Panc1 (cell line): ENCODE results near the gene FBLN2. TPM values are rescaled to one million over a fixed set of nuclear protein-coding genes. Genes with fewer than 3 reads are reported as not detected.

Experiments
- ATAC-seq: fragments of 200-7000 bp; cut with Tn5 transposase; 2 replicates; pipeline ENCODE4 v1.9.1; 2020; ENCODE audit warnings: mild to moderate bottlenecking, moderate library complexity
- BruUV-seq: library from RNA; stranded (reverse); fragments of 400-500 nt; replicated peaks from 2 replicates; lab custom pipeline; 2021; lab: Mats Ljungman, UMichigan
- CTCF ChIA-PET: fragments of 300-600 bp; sonication (Branson Sonifier 250); formaldehyde crosslinking; loops from one replicate; lab custom pipeline; 2022; ENCODE audit warnings: antibody characterized with exemption; lab: Charles Lee
- POLR2A ChIA-PET: fragments of 300-600 bp; sonication (Branson Sonifier 250); formaldehyde crosslinking; loops from one replicate; lab custom pipeline; 2022; ENCODE audit warnings: antibody characterized with exemption; lab: Charles Lee
- DNase-seq: peaks from one replicate; pipeline ENCODE4 v3.0.0-alpha.2; 2010; ENCODE audit warnings: low read depth, low spot score
- H3K27ac ChIP-seq: 2 replicates; pipeline ENCODE4 v1.5.1; 2011; ENCODE audit warnings: mild to moderate bottlenecking, low read length, inconsistent platforms
- H3K27me3 ChIP-seq: fragments of 200-500 bp; sonication (Bioruptor generic); 2 replicates; pipeline ENCODE4 v1.6.0; 2014; ENCODE audit warnings: low read length, inconsistent platforms; ENCODE audit not compliant: control insufficient read depth, insufficient read depth
- H3K36me3 ChIP-seq: fragments of 200-500 bp; sonication (Bioruptor generic); 2 replicates; pipeline ENCODE4 v1.5.1; 2014; ENCODE audit warnings: inconsistent platforms, mild to moderate bottlenecking, low read length, moderate library complexity; ENCODE audit not compliant: control insufficient read depth, insufficient read depth
- H3K4me1 ChIP-seq: 2 replicates; pipeline ENCODE4 v1.5.1; 2011; ENCODE audit warnings: inconsistent platforms, mild to moderate bottlenecking, low read length, moderate library complexity; ENCODE audit not compliant: control insufficient read depth, insufficient read depth
- H3K4me3 ChIP-seq, 2 experiments: 2 replicates each; pipeline ENCODE4 v1.5.1; 2011 to 2012; ENCODE audit warnings: low read depth in 2 of 2, low read length in 2 of 2, mild to moderate bottlenecking in 2 of 2, inconsistent platforms in 1 of 2, moderate library complexity in 1 of 2
- H3K9me3 ChIP-seq: fragments of 200-500 bp; sonication (Bioruptor generic); 2 replicates; pipeline ENCODE4 v1.5.1; 2014; ENCODE audit warnings: low read depth, mild to moderate bottlenecking, inconsistent platforms, low read length, moderate library complexity; ENCODE audit not compliant: control insufficient read depth, insufficient read depth
- SIN3A ChIP-seq: IDR thresholded peaks from 2 replicates; pipeline ENCODE4 v1.6.1; 2012; ENCODE audit warnings: low read depth, mild to moderate bottlenecking, low read length, moderate library complexity, borderline replicate concordance; ENCODE audit not compliant: insufficient read depth
- in situ Hi-C: cut with HindIII; loops from 2 replicates; pipeline ENCODE4 v1.10.0; 2016; ENCODE audit warnings: low sequenced_read_pairs, low pct_unique_long_range_greater_than_20kb
- intact Hi-C: fragments of 100-400 bp; cut with micrococcal nuclease; formaldehyde crosslinking; loops from one replicate; pipeline ENCODE4 v1.10.0; 2022; ENCODE audit not compliant: unreplicated experiment
- total RNA-seq: library from RNA; stranded (reverse); gene quantifications from one replicate; pipeline ENCODE4 v1.2.1, GENCODE V29; 2021; ENCODE audit not compliant: unreplicated experiment
- TF ChIP-seq, protein P1 (sequence below): fragments of 450-650 bp; IDR thresholded peaks from 2 replicates; pipeline ENCODE4 v1.5.1; 2017; ENCODE audit warnings: mild to moderate bottlenecking
- TF ChIP-seq, protein P2 (sequence below), 2 experiments: IDR thresholded peaks; 2 replicates each; pipeline ENCODE4 v1.6.1; 2011 to 2012; ENCODE audit warnings: low read depth in 2 of 2, control low read depth in 1 of 2, low read length in 1 of 2, mild to moderate bottlenecking in 1 of 2, moderate library complexity in 1 of 2; ENCODE audit not compliant: insufficient read depth in 1 of 2

The FBLN2 gene
- total RNA-seq, 1 experiment from 2014 or later, result 0.44 TPM

DNA sequence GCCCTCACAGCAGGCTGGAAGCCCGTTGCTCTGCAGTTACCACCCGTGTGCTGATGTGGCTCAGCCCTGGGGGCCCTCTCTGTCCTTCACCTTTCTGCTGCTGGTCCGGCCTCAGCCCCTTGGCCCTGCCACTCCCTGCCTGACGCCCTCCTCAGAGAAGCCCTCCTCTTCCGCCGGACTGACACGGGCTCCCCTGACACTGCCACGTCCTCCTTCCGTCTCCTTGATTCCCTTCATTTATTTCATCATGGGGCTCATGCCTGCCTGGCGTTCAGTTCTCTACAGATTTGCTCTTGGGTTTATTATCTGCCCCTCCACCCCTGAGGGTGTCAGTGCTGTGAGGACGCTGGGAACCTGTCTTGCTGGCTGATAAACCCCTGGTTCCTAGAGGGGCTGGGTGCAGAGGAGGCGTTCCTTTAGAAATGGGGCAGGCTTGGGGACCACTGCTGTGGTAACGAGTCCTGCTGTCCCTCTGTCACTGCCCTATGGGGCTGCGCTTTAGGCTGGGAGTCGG, 19.6 kb downstream of the FBLN2 start:
- POLR2A ChIA-PET, result no interaction called here
- Histone ChIP-seq H3K36me3 (no peaks in the 10 kb centered on the region), H3K27ac (no peak overlapping the region), H3K4me1 (no peaks in the 10 kb centered on the region), H3K27me3 (no peaks in the 10 kb centered on the region), H3K9me3 (no peaks in the 10 kb centered on the region), H3K4me3 (no peak overlapping the region)
- CTCF ChIA-PET, result no interaction called here
- DNase-seq, result no peak
- no TSS peak for BruUV-seq
- in situ Hi-C loops (no loop called here), intact Hi-C loops (no loop called here)
- TF ChIP-seq SIN3A, result no peak
- TF ChIP-seq, protein P1, sequence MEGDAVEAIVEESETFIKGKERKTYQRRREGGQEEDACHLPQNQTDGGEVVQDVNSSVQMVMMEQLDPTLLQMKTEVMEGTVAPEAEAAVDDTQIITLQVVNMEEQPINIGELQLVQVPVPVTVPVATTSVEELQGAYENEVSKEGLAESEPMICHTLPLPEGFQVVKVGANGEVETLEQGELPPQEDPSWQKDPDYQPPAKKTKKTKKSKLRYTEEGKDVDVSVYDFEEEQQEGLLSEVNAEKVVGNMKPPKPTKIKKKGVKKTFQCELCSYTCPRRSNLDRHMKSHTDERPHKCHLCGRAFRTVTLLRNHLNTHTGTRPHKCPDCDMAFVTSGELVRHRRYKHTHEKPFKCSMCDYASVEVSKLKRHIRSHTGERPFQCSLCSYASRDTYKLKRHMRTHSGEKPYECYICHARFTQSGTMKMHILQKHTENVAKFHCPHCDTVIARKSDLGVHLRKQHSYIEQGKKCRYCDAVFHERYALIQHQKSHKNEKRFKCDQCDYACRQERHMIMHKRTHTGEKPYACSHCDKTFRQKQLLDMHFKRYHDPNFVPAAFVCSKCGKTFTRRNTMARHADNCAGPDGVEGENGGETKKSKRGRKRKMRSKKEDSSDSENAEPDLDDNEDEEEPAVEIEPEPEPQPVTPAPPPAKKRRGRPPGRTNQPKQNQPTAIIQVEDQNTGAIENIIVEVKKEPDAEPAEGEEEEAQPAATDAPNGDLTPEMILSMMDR, result no peak
- ATAC-seq, result no peak

DNA sequence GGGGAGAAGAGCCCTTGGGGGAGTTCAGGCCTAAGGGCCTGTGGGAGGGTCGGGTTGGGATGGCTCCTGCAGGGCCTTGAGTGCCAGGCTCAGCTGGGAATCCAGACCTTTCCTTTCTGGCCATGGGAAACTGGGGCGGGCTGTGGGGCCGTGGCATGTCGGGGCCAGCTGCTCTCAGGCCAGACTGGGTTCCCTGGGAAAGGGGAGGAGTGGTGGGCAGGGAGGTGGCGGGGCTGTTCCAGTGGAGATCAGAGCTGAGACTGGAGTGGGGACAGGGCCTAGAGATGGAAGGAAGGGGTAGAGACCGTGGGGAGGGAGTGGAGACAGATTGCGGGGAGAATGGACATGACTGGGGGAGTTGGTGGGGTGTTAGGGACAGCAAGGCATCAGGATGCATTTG, 20.3 kb downstream of the FBLN2 start:
- intact Hi-C loops (no loop called here), in situ Hi-C loops (no loop called here)
- ATAC-seq, result no peak
- Histone ChIP-seq H3K36me3 (no peaks in the 10 kb centered on the region), H3K4me3 (no peak overlapping the region), H3K27me3 (no peaks in the 10 kb centered on the region), H3K27ac (no peak overlapping the region), H3K4me1 (no peaks in the 10 kb centered on the region), H3K9me3 (no peaks in the 10 kb centered on the region)
- DNase-seq, result no peak
- ChIA-PET POLR2A (no interaction called here), CTCF (no interaction called here)
- no TSS peak for BruUV-seq
- no peak for TF ChIP-seq SIN3A
- TF ChIP-seq, protein P2, sequence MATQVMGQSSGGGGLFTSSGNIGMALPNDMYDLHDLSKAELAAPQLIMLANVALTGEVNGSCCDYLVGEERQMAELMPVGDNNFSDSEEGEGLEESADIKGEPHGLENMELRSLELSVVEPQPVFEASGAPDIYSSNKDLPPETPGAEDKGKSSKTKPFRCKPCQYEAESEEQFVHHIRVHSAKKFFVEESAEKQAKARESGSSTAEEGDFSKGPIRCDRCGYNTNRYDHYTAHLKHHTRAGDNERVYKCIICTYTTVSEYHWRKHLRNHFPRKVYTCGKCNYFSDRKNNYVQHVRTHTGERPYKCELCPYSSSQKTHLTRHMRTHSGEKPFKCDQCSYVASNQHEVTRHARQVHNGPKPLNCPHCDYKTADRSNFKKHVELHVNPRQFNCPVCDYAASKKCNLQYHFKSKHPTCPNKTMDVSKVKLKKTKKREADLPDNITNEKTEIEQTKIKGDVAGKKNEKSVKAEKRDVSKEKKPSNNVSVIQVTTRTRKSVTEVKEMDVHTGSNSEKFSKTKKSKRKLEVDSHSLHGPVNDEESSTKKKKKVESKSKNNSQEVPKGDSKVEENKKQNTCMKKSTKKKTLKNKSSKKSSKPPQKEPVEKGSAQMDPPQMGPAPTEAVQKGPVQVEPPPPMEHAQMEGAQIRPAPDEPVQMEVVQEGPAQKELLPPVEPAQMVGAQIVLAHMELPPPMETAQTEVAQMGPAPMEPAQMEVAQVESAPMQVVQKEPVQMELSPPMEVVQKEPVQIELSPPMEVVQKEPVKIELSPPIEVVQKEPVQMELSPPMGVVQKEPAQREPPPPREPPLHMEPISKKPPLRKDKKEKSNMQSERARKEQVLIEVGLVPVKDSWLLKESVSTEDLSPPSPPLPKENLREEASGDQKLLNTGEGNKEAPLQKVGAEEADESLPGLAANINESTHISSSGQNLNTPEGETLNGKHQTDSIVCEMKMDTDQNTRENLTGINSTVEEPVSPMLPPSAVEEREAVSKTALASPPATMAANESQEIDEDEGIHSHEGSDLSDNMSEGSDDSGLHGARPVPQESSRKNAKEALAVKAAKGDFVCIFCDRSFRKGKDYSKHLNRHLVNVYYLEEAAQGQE (IDR thresholded peaks at IDR 0.05; ENCODE audit: insufficient read depth in 1 of 2, low read depth in 2 of 2, low read length in 1 of 2), result no peak
- TF ChIP-seq, protein P1, result no peak
